HG03432 (cell line): ENCODE results near the gene TRAF1.
"Not testable (repeated sequence)": the region's sequence is repeated elsewhere in the genome, so short reads cannot be mapped to it uniquely, and the experiment has no call there.

Experiments
- ATAC-seq: cut with Tn5 transposase; IDR thresholded peaks from one replicate; pipeline ENCODE4 v1.9.1; 2021; ENCODE audit warnings: mild to moderate bottlenecking, moderate library complexity; ENCODE audit not compliant: unreplicated experiment

Gene TRAF1

GRCh38 chr9:120926397-120926928 lies at the start of gene TRAF1:
Gene TRAF1, minus strand, starts transcription at chr9:120926796. Its CDS starts 721 bp downstream, at chr9:120926075.
- ATAC-seq, result peak; percentile 15

- ATAC-seq, result no peak
These were observed 48.3 kb upstream of the TRAF1 start for GRCh38 chr9:120974921-120975320.

GRCh38 chr9:120974181-120974580 lies 47.6 kb upstream of the TRAF1 start:
- ATAC-seq, result no peak

- ATAC-seq, result no peak
These were observed 45.3 kb upstream of the TRAF1 start for GRCh38 chr9:120971938-120972337.

- ATAC-seq, result not testable (repeated sequence)
These were observed 44.9 kb upstream of the TRAF1 start for GRCh38 chr9:120971471-120971870.

GRCh38 chr9:120970244-120970643 lies 43.6 kb upstream of the TRAF1 start:
- no peak for ATAC-seq

- ATAC-seq, result no peak
These were observed 39.4 kb upstream of the TRAF1 start for GRCh38 chr9:120966013-120966369.

GRCh38 chr9:120965344-120966012 lies 38.9 kb upstream of the TRAF1 start:
- no peak for ATAC-seq

GRCh38 chr9:120961936-120962335 lies 35.3 kb upstream of the TRAF1 start:
- ATAC-seq, result no peak

- ATAC-seq, result no peak
These were observed 33.4 kb upstream of the TRAF1 start for GRCh38 chr9:120960001-120960400.

- ATAC-seq, result no peak
These were observed 30.3 kb upstream of the TRAF1 start for GRCh38 chr9:120956862-120957261.

GRCh38 chr9:120951960-120952618 lies 25.5 kb upstream of the TRAF1 start:
- no peak for ATAC-seq

- ATAC-seq, result no peak
These were observed 24.1 kb upstream of the TRAF1 start for GRCh38 chr9:120950421-120951388.

GRCh38 chr9:120949290-120949689 lies 22.7 kb upstream of the TRAF1 start:
- no peak for ATAC-seq

- no peak for ATAC-seq
These were observed 22.2 kb upstream of the TRAF1 start for GRCh38 chr9:120948824-120949223.

GRCh38 chr9:120947222-120947621 lies 20.6 kb upstream of the TRAF1 start:
- no peak for ATAC-seq

- ATAC-seq, result no peak
These were observed 19.7 kb upstream of the TRAF1 start for GRCh38 chr9:120946259-120946658.

GRCh38 chr9:120944948-120945347 lies 18.4 kb upstream of the TRAF1 start:
- no peak for ATAC-seq

GRCh38 chr9:120944434-120944843 lies 17.8 kb upstream of the TRAF1 start:
- peak; percentile 99 for ATAC-seq

GRCh38 chr9:120942186-120943001 lies 15.8 kb upstream of the TRAF1 start:
- ATAC-seq, result no peak
